ENCODE data around the gene ZNF524.

GRCh38 chr19:55584871-55585270 lies 15.2 kb upstream of the ZNF524 start:
- TF ChIP-seq POLR2AphosphoS5 (IDR thresholded peaks at IDR 0.05; ENCODE audit: low read depth, low read length), result no peak
- TF ChIP-seq CTCF (IDR thresholded peaks at IDR 0.05), result no peak
- TF ChIP-seq TCF7L2 (IDR thresholded peaks at IDR 0.05; ENCODE audit: low read depth, low read length), result no peak

Measured in Panc1 (cell line).